ENCODE measurements around the gene FAM210B.
"Not testable (repeated sequence)": the region's sequence is repeated elsewhere in the genome, so short reads cannot be mapped to it uniquely, and the experiment has no call there.

The FAM210B gene

DNA sequence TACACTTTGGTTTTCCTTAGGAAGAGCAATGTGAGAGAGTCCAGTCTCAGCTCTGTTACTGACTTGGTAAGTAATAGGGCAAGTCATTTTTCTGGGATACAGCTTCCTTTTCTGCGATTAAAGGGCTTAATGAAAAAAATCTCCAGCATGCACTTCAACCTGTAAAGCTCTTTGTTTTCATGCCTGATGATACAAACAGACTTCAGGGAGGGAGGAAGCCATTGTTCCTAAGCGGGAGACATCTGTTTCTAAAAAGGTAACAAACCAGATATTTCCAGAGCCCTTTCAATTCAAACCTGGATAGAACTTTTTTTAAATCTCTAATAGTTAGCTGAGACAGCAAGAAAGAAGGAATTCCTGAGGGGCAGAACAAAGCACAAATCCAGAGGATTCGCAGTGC lies 48.1 kb downstream of the FAM210B start:
- TF ChIP-seq CTCF (IDR thresholded peaks at IDR 0.05; ENCODE audit: low read depth, low read length) = no peak
- no peak for DNase-seq (ENCODE audit: extremely low read depth, low read depth)

- DNase-seq (ENCODE audit: extremely low read depth, low read depth) = no peak
- no peak for TF ChIP-seq CTCF (IDR thresholded peaks at IDR 0.05; ENCODE audit: low read depth, low read length)
Observed at GRCh38 chr20:56409521-56409920, 50.7 kb downstream of the FAM210B start.

DNA sequence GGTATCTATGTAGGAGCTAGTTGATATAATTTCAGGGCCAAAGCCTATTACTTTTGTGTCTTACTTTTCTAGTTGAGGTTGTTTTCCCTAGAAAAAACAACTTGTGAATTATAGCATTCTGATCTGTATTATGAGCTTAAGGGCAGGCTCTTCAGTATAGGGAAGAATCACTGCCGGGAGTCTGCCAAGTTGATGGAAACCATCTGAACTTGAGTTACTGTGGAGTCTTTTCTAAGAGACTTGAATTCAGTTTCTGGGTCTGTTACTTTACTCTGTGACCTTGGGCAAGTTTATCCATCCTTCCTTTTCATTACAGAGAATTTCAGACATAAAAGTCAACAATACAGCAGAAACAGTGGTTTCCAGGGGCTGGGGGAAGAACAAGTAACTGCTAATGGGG lies 51.2 kb downstream of the FAM210B start:
- DNase-seq (ENCODE audit: extremely low read depth, low read depth) = no peak
- no peak for TF ChIP-seq CTCF (IDR thresholded peaks at IDR 0.05; ENCODE audit: low read depth, low read length)

DNA sequence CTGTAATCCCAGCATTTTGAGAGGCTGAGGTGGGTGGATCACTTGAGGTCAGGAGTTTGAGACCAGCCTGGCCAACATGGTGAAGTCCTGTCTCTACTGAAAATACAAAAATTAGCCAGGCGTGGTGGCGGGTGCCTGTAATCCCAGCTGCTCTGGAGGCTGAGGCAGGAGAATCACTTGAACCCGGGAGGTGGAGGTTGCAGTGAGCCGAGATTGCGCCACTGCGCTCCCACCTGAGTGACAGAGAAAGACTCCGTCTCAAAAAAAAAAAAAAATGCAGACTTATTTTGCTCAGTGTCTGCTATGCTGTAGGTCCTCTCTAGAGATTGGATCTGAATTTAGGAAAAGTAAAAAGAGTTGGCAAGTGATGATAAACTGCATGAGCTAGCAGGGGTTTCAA lies 52.5 kb downstream of the FAM210B start:
- DNase-seq (ENCODE audit: extremely low read depth, low read depth) = not testable (repeated sequence)

GRCh38 chr20:56411759-56412472 lies 53.1 kb downstream of the FAM210B start, which contains the start of gene CASS4:
TSS of gene CASS4 (plus strand) at chr20:56412260. CDS start at chr20:56412459, 199 bp downstream.
- no peak for DNase-seq (ENCODE audit: extremely low read depth, low read depth)
- TF ChIP-seq CTCF (IDR thresholded peaks at IDR 0.05; ENCODE audit: low read depth, low read length) = no peak

DNA sequence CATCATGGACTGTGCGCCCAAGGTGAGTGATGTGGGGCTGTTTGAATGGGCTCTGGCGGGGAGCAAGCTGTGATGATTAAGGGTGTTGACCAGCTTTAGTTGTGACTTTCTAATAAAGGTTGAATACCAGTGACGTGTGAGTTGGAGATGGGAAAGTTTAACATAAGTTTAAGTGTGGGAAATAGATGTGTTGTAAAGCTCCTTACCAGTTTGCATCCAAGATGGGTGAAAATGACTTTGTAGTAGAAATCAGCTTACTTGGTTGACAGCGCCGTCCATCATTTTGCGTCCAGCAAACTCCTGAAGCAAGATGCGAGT lies 53.7 kb downstream of the FAM210B start:
- TF ChIP-seq CTCF (IDR thresholded peaks at IDR 0.05; ENCODE audit: low read depth, low read length) = no peak
- no peak for DNase-seq (ENCODE audit: extremely low read depth, low read depth)

GRCh38 chr20:56412949-56413348 lies 54.2 kb downstream of the FAM210B start:
- no peak for DNase-seq (ENCODE audit: extremely low read depth, low read depth)
- TF ChIP-seq CTCF (IDR thresholded peaks at IDR 0.05; ENCODE audit: low read depth, low read length) = no peak
